Medulla oblongata (tissue), 1 donor: ENCODE results near the gene HABP2.

Experiments used
- DNase-seq: peaks from one replicate; pipeline ENCODE4 v3.0.0-alpha.2; 2015; ENCODE audit errors: extremely low spot score

The HABP2 gene

DNA sequence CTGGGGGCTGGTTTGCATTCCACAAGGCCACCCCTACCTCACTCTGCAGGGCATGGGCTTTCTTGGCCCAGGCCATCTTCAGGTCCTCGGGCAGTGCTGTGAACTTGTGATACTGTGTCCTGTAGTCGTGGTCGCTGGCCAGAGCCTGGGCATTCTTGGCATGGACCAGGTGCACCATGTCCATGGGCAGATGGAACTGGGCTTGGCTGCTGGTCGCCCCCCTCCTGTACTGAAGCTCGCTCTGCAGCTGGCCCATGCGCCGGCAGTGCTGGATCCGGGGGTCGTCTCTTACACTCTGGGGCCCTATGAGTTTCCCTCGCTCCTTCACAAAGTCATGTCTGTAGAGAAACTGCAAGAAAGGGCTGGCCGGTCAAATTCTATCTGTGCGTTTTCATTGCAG lies 51.7 kb downstream of the HABP2 start:
- DNase-seq: no peak

DNA sequence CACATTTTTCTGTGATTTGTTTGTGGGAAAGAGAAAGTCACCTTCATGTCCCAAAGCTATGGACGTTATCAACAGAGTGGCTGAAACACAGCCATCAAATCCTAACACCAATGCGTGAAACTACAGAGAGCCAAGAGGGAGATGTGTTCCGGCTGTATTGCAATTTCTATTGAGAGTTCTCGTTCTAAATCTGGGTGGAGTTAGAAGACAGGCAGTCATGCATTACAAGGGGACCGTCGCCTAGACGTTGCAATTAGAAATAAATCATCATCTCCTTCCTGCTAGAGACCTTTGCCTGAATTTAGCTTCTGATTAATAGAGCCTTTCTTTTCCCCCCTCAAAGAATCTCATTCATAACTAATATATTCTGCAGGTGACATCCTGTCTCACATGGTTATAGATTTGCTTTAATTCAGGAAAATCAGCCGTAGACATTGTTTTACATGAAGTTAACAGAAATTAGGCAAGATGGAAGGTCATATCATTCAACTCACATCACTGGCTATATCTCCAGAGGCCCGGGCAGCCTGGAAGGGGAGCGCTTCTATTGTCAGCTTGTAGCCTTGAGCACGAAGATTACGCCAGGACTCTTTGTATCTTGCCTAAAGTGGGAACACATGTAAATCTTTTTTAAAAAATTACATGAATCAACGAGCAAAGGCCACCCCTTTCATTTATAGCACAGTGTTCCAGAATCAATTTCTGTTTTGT lies 52.6 kb downstream of the HABP2 start:
- no peak for DNase-seq

DNA sequence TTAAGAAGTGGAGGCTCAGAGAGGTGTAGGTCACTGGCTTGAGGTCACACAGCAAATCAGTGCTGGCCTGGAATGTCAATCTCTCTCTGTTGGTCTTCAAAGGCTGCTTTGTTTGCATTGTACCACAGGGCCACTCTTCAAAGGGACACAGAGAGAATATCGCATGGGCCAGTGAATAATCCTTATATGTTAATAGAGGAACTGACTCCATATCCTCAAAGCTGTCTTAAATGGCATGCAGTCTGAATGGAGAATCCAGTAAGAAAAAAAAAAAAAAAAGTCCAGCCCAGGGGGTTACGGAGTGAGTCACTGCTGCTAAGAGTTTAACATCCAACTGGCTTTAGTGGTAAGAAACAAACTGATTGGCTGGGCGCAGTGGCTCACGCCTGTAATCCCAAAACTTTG lies 56.9 kb downstream of the HABP2 start:
- peak; percentile 20 for DNase-seq

DNA sequence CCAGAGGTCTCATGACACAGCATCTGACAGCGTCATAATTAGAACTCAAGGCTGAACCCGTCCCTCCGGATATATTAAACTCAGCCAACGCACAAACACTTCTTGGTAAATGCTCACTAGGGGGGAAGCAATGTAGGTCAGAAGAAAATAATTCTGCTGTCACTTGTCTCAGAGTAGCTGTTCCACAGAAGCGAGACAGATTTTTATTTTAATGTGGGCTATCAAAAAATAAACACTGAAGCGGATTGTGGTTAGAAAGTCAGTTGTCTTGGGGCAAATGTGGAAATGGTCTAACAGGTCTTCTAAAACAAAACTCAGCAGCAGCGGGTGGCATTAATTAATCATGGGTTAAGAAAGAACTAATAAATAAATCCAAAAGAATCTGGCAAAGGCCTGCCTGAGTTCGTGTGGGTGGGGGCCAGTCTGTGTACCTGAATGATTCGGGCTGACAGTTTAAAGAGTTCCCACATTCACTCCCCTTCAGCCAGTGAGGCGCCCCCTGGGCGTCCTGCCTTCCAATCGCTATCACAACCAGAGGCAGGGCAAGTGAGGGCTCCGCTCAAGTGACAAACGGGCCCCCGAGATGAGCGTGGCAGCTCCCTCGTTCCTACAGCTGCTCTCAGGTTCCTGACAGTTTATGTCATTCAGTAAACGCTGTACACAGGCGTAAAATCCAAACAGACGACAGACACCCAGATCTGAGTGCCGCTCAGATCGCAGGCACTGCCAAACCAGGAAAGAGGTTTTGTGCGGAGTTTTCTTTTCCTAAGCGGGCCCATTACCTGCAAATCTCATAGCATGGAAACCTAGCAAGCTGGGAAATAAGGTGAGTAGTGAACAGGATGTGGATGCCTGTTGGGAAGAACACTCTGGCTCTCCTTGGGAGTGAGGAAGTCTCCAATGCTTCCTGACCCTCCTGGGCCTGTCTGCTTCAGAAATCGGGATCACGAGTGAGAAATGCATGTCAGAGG lies 58.1 kb downstream of the HABP2 start:
- DNase-seq: no peak

GRCh38 chr10:113612154-113612553 lies 59.3 kb downstream of the HABP2 start:
- peak; percentile 67 for DNase-seq

DNA sequence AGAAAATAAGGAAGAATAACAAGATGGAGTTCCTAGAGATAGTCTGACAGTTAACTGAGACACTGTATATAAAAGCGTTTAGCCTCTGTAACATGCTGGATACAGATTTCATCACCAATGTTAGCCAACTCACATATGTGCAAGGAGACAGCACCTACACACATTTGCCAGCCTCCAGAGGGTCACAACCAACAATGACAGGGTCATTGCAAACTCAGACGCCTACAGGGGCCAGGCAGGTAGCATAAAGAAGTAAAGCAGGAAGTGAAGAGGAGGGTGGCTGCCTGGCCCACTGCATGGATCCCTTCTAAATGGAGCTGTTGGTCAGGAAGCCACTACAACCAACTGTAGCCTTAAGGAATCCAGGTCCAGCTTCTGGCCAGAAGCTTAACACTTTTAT lies 60.6 kb downstream of the HABP2 start:
- DNase-seq: no peak

DNA sequence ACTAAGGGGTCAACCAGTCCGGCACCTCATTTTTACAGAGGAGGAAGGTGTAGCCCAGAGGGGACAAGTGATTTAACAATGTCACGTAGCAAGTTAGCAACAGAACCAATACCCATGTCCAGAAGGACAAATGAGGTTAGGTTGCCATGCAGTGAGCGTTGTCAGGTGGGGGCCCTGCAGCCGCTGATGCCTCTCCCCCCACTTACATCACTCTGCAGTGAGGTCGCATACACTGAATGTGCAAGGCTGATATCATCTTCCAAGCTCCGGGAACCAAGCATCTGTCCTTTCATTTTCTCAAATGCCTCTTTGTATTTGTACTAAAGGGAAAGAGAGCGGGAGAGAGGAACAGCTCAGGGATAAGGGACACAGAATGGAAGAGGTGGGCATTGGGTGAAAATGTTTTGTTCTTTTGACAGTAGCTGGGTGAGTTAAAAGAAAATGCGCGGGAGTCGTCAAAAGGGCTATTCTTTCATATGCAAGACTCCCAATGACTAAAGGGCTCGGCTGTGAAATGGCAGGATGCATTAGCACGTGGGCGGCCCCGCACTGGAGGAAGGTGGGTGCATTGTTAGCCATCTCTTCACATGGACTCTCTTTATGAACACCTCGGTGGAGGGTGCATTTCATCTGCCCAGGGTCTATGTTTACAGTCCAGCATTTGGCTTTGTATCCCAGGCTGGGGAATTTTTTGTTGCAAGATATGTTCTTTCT lies 61.3 kb downstream of the HABP2 start:
- no peak for DNase-seq

DNA sequence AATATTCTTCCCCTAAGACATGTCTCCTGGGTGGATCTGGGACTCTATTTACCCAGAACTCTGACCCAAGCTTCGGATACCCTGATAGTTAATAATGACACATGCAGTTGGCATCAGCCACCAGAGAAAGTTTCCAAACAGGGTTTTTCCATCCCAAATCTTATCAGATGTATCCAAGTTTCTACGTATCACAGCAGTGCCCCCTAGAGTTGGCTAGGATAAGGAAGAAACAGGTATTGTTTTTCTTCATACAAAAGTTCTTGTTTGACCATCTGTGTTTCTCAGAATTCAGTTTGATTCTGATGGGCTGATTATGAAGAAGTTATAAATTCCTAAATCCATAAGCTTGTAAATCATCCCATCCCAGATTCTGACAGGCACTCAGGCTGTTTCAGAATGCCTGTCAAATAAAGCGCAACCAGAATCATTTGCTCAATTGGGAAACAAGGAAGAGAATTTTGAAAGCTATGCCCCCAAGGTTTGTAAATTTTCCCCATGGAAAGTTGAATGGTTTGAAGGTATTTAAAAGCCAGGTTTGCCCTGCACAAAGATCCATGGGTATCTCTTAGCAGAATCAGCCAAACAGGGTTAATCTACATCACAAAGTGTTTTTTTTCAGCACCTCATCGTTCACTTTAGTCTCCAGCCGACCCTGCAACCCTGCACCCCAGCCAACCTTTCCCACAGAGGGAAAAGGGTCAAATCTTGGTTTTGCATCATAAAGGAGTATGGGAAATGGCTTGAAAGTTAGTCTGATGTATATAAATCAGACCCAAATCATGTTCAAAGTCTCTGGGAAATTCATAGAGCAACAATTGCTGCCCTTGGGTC lies 63.6 kb downstream of the HABP2 start:
- DNase-seq: peak; percentile 26

GRCh38 chr10:113617086-113617485 lies 64.2 kb downstream of the HABP2 start:
- DNase-seq: no peak

DNA sequence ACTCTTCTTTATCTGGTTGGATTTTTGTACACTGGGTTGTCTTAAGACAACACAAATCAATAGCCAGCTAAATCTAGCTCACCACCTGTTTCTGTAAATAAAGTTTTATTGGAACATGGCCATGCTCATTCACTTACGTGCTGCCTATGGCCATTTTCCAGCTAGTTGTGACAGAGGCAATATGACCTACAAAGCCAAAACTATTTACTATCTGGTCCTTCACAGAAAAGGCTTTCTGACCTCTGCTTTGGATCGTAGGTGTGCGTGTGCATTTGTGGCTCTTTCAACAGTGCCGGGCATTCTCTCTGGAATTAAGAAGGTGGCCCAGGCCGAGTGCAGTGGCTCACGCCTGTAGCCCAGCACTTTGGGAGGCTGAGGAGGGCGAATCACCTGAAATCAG lies 65.5 kb downstream of the HABP2 start:
- no peak for DNase-seq

GRCh38 chr10:113619401-113619800 lies 66.5 kb downstream of the HABP2 start:
- no peak for DNase-seq

DNA sequence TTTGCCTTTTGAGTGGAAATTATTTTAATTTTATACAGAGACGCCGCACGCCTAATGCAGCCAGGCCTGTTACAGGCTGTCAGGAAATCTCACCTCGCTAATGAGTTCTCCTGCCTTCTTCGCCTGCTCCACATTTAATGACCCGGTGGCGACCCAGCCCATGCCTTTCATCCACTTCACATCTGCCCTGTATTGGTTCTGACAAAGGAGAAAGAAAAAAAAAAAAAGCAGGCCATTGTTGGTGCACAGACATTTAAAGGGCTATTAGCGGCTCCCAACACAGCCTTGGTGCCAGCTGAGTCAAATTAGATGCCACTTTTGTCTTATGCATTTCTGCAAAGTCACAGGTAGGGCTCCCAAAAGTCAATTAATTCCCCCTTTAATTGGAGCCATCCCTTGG lies 67.7 kb downstream of the HABP2 start:
- DNase-seq: no peak

- DNase-seq: no peak
These were observed 68.1 kb downstream of the HABP2 start for GRCh38 chr10:113620936-113621335.

GRCh38 chr10:113621799-113622198 lies 68.9 kb downstream of the HABP2 start:
- no peak for DNase-seq

DNA sequence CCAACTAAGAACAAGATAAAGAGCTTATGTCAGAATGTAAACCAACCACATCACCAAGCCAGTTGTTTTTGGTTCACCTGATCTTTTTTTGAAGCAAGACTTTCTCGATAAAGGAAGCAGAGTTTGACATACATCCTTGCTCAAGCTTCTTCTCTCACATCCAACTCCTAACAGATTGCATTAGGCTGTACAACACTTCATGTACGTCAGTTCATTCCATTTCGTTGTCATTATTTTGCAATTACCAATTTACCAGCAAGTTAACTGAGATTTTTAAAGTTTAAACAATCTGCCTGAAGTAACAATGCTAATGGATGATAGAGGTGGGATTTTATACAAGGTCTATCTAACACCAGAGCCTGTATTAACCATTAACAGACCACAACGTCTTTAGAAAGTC lies 70.0 kb downstream of the HABP2 start:
- DNase-seq: no peak

GRCh38 chr10:113625461-113626186 lies 72.8 kb downstream of the HABP2 start:
- DNase-seq: no peak

DNA sequence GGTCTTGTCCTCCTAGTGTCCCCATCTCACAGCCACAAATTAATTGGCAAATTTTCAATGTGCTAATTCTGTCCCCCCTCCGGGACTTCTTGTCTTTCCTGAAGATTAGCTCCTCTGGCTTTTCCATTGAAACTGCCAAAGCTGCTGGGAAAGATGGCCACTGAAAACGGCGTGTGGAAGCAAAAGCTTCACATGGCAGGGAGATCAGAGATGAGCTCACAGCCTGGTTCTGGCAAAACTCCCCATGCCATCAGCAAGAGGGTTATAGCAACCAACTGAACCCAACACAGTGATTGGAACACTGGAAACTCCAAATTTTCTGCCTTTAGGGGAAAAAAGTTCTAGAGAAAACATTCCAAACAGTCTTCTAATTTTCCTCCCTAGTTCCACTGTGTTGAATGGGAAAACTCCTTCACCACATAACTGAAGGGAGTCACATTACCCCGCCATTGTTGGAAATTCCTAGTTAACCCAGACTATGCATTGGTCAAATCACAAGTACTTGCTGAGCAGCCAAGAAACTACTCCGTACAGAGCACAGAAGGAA lies 74.0 kb downstream of the HABP2 start:
- DNase-seq: no peak

DNA sequence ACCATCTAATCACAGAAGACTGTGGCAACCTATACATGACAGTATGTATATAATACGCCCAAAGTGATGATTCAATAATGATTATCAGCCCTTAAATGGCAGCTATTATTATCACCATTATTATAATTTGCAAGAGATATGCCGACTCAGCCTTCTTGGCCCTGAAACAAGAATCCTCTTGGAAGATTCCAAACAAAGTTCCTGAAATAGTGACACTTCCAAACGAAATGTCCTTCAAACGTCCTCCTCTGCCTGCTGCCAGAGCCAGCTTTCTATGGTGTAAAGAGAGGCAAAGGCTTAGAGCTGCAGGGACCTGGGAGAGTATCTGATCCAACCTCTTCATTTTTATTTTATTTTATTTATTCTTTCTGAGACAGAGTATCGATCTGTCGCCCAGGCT lies 75.0 kb downstream of the HABP2 start:
- DNase-seq: no peak

GRCh38 chr10:113628607-113629153 lies 75.8 kb downstream of the HABP2 start:
- DNase-seq: no peak

GRCh38 chr10:113630929-113631533 lies 78.2 kb downstream of the HABP2 start:
- DNase-seq: no peak
